B cell (primary cell): ENCODE results near the gene SLC38A6. TPM values are rescaled to one million over a fixed set of nuclear protein-coding genes. Genes with fewer than 3 reads are reported as not detected.

ENCODE experiments used
- ATAC-seq: fragments of 200-7000 bp; cut with Tn5 transposase; one replicate; pipeline ENCODE4 v1.10.0; 2021; ENCODE audit warnings: low read depth, mild to moderate bottlenecking, moderate number of reproducible peaks, moderate library complexity
- CTCF ChIA-PET: fragments of 350-600 bp; sonication (Branson Sonifier 250); formaldehyde crosslinking; loops from one replicate; lab custom pipeline; 2021; ENCODE audit warnings: antibody characterized with exemption, inconsistent platforms; lab: Charles Lee
- POLR2A ChIA-PET: fragments of 350-600 bp; sonication (Branson Sonifier 250); formaldehyde crosslinking; loops from one replicate; lab custom pipeline; 2021; ENCODE audit warnings: antibody characterized with exemption; lab: Charles Lee
- DNase-seq: peaks from one replicate; pipeline ENCODE4 v3.0.0; 2013
- H2AFZ ChIP-seq: 2 replicates; pipeline ENCODE4 v1.6.1; 2012; ENCODE audit warnings: mild to moderate bottlenecking, low read depth, low read length; ENCODE audit not compliant: insufficient read depth, poor library complexity, severe bottlenecking
- H3K27ac ChIP-seq, 2 donors: 1 replicate in 1 of 2; 2 replicates in 1 of 2; pipeline ENCODE4 v1.5.1; 2012 to 2013; ENCODE audit warnings: low read length in 2 of 2, mild to moderate bottlenecking in 2 of 2, moderate library complexity in 1 of 2
- H3K27me3 ChIP-seq, 4 experiments: fragments of 200-600 bp in 1 of 4; sonication (generic) in 1 of 4; replicated peaks in 1 of 4; 1 replicate in 2 of 4; 2 replicates in 2 of 4; pipeline versions ENCODE4 v1.6.1 to v1.7.0; 2013 to 2016; ENCODE audit warnings: low read length in 3 of 4, mild to moderate bottlenecking in 2 of 4, mixed read lengths in 1 of 4, moderate library complexity in 1 of 4; ENCODE audit not compliant: insufficient read depth in 4 of 4, control insufficient read depth in 3 of 4; ENCODE audit errors: control extremely low read depth in 1 of 4
- H3K36me3 ChIP-seq, 2 experiments: replicated peaks in 1 of 2; 1 replicate in 1 of 2; 2 replicates in 1 of 2; pipeline versions ENCODE4 v1.6.1 to v1.7.1; 2013; ENCODE audit warnings: low read length in 1 of 2; ENCODE audit not compliant: insufficient read depth in 2 of 2, control insufficient read depth in 1 of 2; ENCODE audit errors: control extremely low read depth in 1 of 2, extremely low read depth in 1 of 2
- H3K4me1 ChIP-seq, 2 donors: fragments of 200-600 bp in 1 of 2; sonication (generic) in 1 of 2; 1 replicate in 1 of 2; 2 replicates in 1 of 2; pipeline versions ENCODE4 v1.5.1 to v1.6.1; 2013 to 2017; ENCODE audit warnings: low read length in 2 of 2; ENCODE audit not compliant: control insufficient read depth in 2 of 2, insufficient read depth in 2 of 2
- H3K4me2 ChIP-seq: replicated peaks from 2 replicates; pipeline ENCODE3; 2012; ENCODE audit warnings: mild to moderate bottlenecking, low read depth, low read length; ENCODE audit not compliant: poor library complexity, severe bottlenecking
- H3K4me3 ChIP-seq, 5 experiments: fragments of 200-600 bp in 1 of 5; sonication (generic) in 1 of 5; 1 replicate in 3 of 5; 2 replicates in 2 of 5; pipeline versions ENCODE4 v1.5.1 to v1.7.0; 2011 to 2016; ENCODE audit warnings: low read length in 4 of 5, mild to moderate bottlenecking in 4 of 5, low read depth in 2 of 5, control low read depth in 1 of 5, moderate library complexity in 1 of 5; ENCODE audit not compliant: insufficient read depth in 1 of 5; ENCODE audit errors: control extremely low read depth in 1 of 5, extremely low read depth in 1 of 5
- H3K79me2 ChIP-seq: fragments of 200-600 bp; sonication (generic); one replicate; pipeline ENCODE4 v1.6.0; 2016; ENCODE audit warnings: low read length; ENCODE audit not compliant: control insufficient read depth, insufficient read depth
- H3K9ac ChIP-seq: fragments of 200-600 bp; sonication (generic); 2 replicates; pipeline ENCODE4 v1.6.1; 2017; ENCODE audit warnings: mild to moderate bottlenecking, low read length, moderate library complexity
- H3K9me3 ChIP-seq, 3 donors: one replicate each; pipeline versions ENCODE4 v1.6.1 to v1.7.1; 2013; ENCODE audit warnings: low read length in 2 of 3; ENCODE audit not compliant: control insufficient read depth in 2 of 3, insufficient read depth in 1 of 3; ENCODE audit errors: control extremely low read depth in 1 of 3
- H4K20me1 ChIP-seq: 2 replicates; pipeline ENCODE4 v1.6.0; 2012; ENCODE audit warnings: mild to moderate bottlenecking, low read length; ENCODE audit not compliant: insufficient read depth, control insufficient read depth, poor library complexity, severe bottlenecking
- H3K27ac Mint-ChIP-seq: one replicate; pipeline ENCODE4 v1.8.0; 2021; ENCODE audit warnings: mixed read lengths
- H3K27me3 Mint-ChIP-seq: one replicate; pipeline ENCODE4 v1.8.0; 2021; ENCODE audit warnings: mixed read lengths
- H3K4me1 Mint-ChIP-seq: one replicate; pipeline ENCODE4 v1.8.0; 2021; ENCODE audit warnings: mixed read lengths
- H3K4me3 Mint-ChIP-seq: one replicate; pipeline ENCODE4 v1.8.0; 2021; ENCODE audit warnings: mixed read lengths
- H3K9me3 Mint-ChIP-seq: one replicate; pipeline ENCODE4 v1.8.0; 2022; ENCODE audit warnings: mixed read lengths; ENCODE audit not compliant: insufficient read depth
- CTCF ChIP-seq: fragments of 200-600 bp; IDR thresholded peaks from one replicate; pipeline ENCODE4 v1.8.0; 2022; ENCODE audit warnings: antibody characterized with exemption, mild to moderate bottlenecking
- EZH2 ChIP-seq: IDR thresholded peaks from 2 replicates; pipeline ENCODE4 v1.6.1; 2012; ENCODE audit warnings: borderline replicate concordance, low read depth, mild to moderate bottlenecking, moderate library complexity, low read length; ENCODE audit not compliant: insufficient read depth, poor library complexity, severe bottlenecking
- WGBS: methylation state at CpG from one replicate; pipeline ENCODE4 v1.1.5; 2013; ENCODE audit warnings: missing lambda C conversion rate; ENCODE audit not compliant: insufficient coverage; 5-methylcytosine and 5-hydroxymethylcytosine counted together
- intact Hi-C: fragments of 100-400 bp; cut with micrococcal nuclease; formaldehyde crosslinking; loops from one replicate; pipeline ENCODE4 v1.10.0; 2022
- polyA plus RNA-seq: library from polyadenylated mRNA; depleted of rRNA; stranded (reverse); fragments of >200 nt; gene quantifications from 2 replicates; pipeline ENCODE4 v1.2.3, GENCODE V29; 2012
- total RNA-seq, 2 donors: library from RNA; stranded (reverse); fragments of 120-200 nt in 1 of 2; gene quantifications; 1 replicate in 1 of 2; 2 replicates in 1 of 2; pipeline versions ENCODE4 v1.2.3 to v1.2.4, GENCODE V29; 2013 to 2022

The SLC38A6 gene
- total and polyA plus RNA-seq, 2 donors (not counting 1 experiment from before 2014, with no cell fraction given) = 6.4 to 15.9 TPM

GRCh38 chr14:61098721-61099120 is 117.7 kb downstream of the SLC38A6 start:
- intact Hi-C loops = no loop called here
- no peaks in the 10 kb centered on the region for H3K27me3 Mint-ChIP-seq
- Histone ChIP-seq H3K27me3 (no peaks in the 10 kb centered on the region), H4K20me1 (no peaks in the 10 kb centered on the region), H3K4me3 (no peak overlapping the region), H3K9me3 (peaks cover 0 to 11% (median 0%) of the 10 kb centered on the region in 3 donors), H3K4me1 (peaks cover 4 to 8% of the 10 kb centered on the region in 2 donors), H3K79me2 (no peaks in the 10 kb centered on the region), H3K36me3 (no peaks in the 10 kb centered on the region), H3K9ac (no peak overlapping the region), H3K4me2 (no peak overlapping the region), H2AFZ (no peak overlapping the region), H3K27ac (no peak overlapping the region)
- H3K4me3 Mint-ChIP-seq = no peak overlapping the region
- ChIA-PET CTCF (no interaction called here), POLR2A (no interaction called here)
- no peak for TF ChIP-seq CTCF
- TF ChIP-seq EZH2 = no peak
- H3K4me1 Mint-ChIP-seq = peaks cover 18% of the 10 kb centered on the region
- DNase-seq (no peak), ATAC-seq (no peak)
- no peaks in the 10 kb centered on the region for H3K9me3 Mint-ChIP-seq
- H3K27ac Mint-ChIP-seq = no peak overlapping the region

GRCh38 chr14:61099216-61099835 is 118.3 kb downstream of the SLC38A6 start:
- Mint-ChIP-seq H3K27ac (no peak overlapping the region), H3K9me3 (no peaks in the 10 kb centered on the region), H3K4me3 (no peak overlapping the region), H3K27me3 (no peaks in the 10 kb centered on the region), H3K4me1 (peaks cover 18% of the 10 kb centered on the region)
- Histone ChIP-seq H3K9ac (no peak overlapping the region), H2AFZ (no peak overlapping the region), H3K36me3 (no peaks in the 10 kb centered on the region), H3K9me3 (peaks cover 0 to 11% (median 0%) of the 10 kb centered on the region in 3 donors), H3K27me3 (no peaks in the 10 kb centered on the region), H3K4me3 (no peak overlapping the region), H3K79me2 (no peaks in the 10 kb centered on the region), H3K4me1 (peaks cover 4 to 8% of the 10 kb centered on the region in 2 donors), H3K4me2 (no peak overlapping the region), H3K27ac (no peak overlapping the region), H4K20me1 (no peaks in the 10 kb centered on the region)
- DNase-seq = no peak
- TF ChIP-seq CTCF (no peak), EZH2 (no peak)
- ATAC-seq = no peak
- CTCF ChIA-PET = interaction anchor here (0.7 kb wide), 1 partner anchor 451 kb away, joined by 3 read pairs; no protein-coding TSS in a partner anchor
- POLR2A ChIA-PET = no interaction called here
- no CpG with 5 or more reads among the region's 4 CpGs for WGBS
- intact Hi-C loops = no loop called here
